NCI-H146 (cell line): Measurements from ENCODE around the gene SLC25A30.
"Not testable (repeated sequence)": the region's sequence is repeated elsewhere in the genome, so short reads cannot be mapped to it uniquely, and the experiment has no call there.

ENCODE experiments used
- DNase-seq: peaks from one replicate; lab custom pipeline; 2025; lab: John Stamatoyannopoulos, UW

Gene SLC25A30

GRCh38 chr13:45432737-45433380 is 14.7 kb upstream of the SLC25A30 start:
- DNase-seq: no peak

GRCh38 chr13:45426056-45426841 is 8.1 kb upstream of the SLC25A30 start:
- peak; percentile 23 for DNase-seq

GRCh38 chr13:45422731-45423292 is 4.6 kb upstream of the SLC25A30 start:
- no peak for DNase-seq

- DNase-seq: no peak
Measured at GRCh38 chr13:45419945-45420344, 1.8 kb upstream of the SLC25A30 start.

GRCh38 chr13:45419389-45419788 is 1.2 kb upstream of the SLC25A30 start:
- not testable (repeated sequence) for DNase-seq

GRCh38 chr13:45416516-45417128 is 1.6 kb downstream of the SLC25A30 start:
- DNase-seq: peak; percentile 22

- DNase-seq: no peak
Measured at GRCh38 chr13:45415112-45415511, 3.1 kb downstream of the SLC25A30 start.

GRCh38 chr13:45413826-45414307 is 4.3 kb downstream of the SLC25A30 start:
- DNase-seq: no peak

GRCh38 chr13:45412274-45413049 is 5.7 kb downstream of the SLC25A30 start:
- DNase-seq: no peak

GRCh38 chr13:45411631-45412030 is 6.5 kb downstream of the SLC25A30 start:
- DNase-seq: no peak

GRCh38 chr13:45411221-45411620 is 7.0 kb downstream of the SLC25A30 start:
- DNase-seq: no peak

- DNase-seq: no peak
Measured at GRCh38 chr13:45410466-45410865, 7.7 kb downstream of the SLC25A30 start.

- DNase-seq: no peak
Measured at GRCh38 chr13:45410001-45410400, 8.2 kb downstream of the SLC25A30 start.

- DNase-seq: no peak
Measured at GRCh38 chr13:45406421-45406820, 11.8 kb downstream of the SLC25A30 start.

- no peak for DNase-seq
Measured at GRCh38 chr13:45403081-45403480, 15.1 kb downstream of the SLC25A30 start.

- DNase-seq: no peak
Measured at GRCh38 chr13:45402641-45403040, 15.5 kb downstream of the SLC25A30 start.

- no peak for DNase-seq
Measured at GRCh38 chr13:45401314-45401713, 16.9 kb downstream of the SLC25A30 start.

GRCh38 chr13:45398877-45399276 is 19.3 kb downstream of the SLC25A30 start:
- no peak for DNase-seq

- no peak for DNase-seq
Measured at GRCh38 chr13:45396533-45397095, 21.6 kb downstream of the SLC25A30 start.

- peak; percentile 57 for DNase-seq
Measured at GRCh38 chr13:45393941-45394570, 24.1 kb downstream of the SLC25A30 start.

GRCh38 chr13:45392811-45393210 is 25.4 kb downstream of the SLC25A30 start:
- no peak for DNase-seq
